Naive thymus-derived CD8-positive, alpha-beta T cell (primary cell): ENCODE data around the gene CGB5. TPM values are rescaled to one million over a fixed set of nuclear protein-coding genes. Genes with fewer than 3 reads are reported as not detected.
A peak's percentile ranks its signal among the peaks of the same experiment; 100 is the strongest.
"Not testable (repeated sequence)": the region's sequence is repeated elsewhere in the genome, so short reads cannot be mapped to it uniquely, and the experiment has no call there.

Experiments
- ATAC-seq, 2 donors: fragments of 150-1000 bp; cut with Tn5 transposase in 1 of 2; sonication (Bioruptor Pico), chemical (Tn5 transposase) in 1 of 2; 1 replicate in 1 of 2; 2 replicates in 1 of 2; pipeline ENCODE4 v1.10.0; 2021; ENCODE audit warnings: mild to moderate bottlenecking in 2 of 2, moderate library complexity in 2 of 2
- POLR2A ChIA-PET: fragments of 350-600 bp; sonication (Branson Sonifier 250); formaldehyde crosslinking; loops from one replicate; lab custom pipeline; 2021; ENCODE audit warnings: antibody characterized with exemption; lab: Charles Lee
- DNase-seq, 10 donors: peaks; one replicate each; pipeline versions ENCODE4 v3.0.0 to v3.0.0-alpha.2; 2020 to 2022
- H3K27ac Mint-ChIP-seq, 10 donors: one replicate each; pipeline ENCODE4 v1.8.0; 2020 to 2022; ENCODE audit warnings: mild to moderate bottlenecking in 10 of 10, mixed read lengths in 10 of 10, moderate library complexity in 4 of 10, inconsistent platforms in 1 of 10
- H3K27me3 Mint-ChIP-seq, 5 donors: one replicate each; pipeline ENCODE4 v1.8.0; 2021 to 2022; ENCODE audit warnings: mixed read lengths in 5 of 5
- H3K36me3 Mint-ChIP-seq, 3 donors: one replicate each; pipeline ENCODE4 v1.8.0; 2020 to 2022; ENCODE audit warnings: mixed read lengths in 3 of 3, mild to moderate bottlenecking in 2 of 3, inconsistent platforms in 1 of 3
- H3K4me1 Mint-ChIP-seq, 4 donors: one replicate each; pipeline ENCODE4 v1.8.0; 2021 to 2022; ENCODE audit warnings: mixed read lengths in 4 of 4
- H3K4me3 Mint-ChIP-seq, 10 donors: one replicate each; pipeline ENCODE4 v1.8.0; 2020 to 2022; ENCODE audit warnings: mild to moderate bottlenecking in 10 of 10, mixed read lengths in 10 of 10, moderate library complexity in 6 of 10, inconsistent platforms in 1 of 10
- H3K9me3 Mint-ChIP-seq, 9 donors: one replicate each; pipeline ENCODE4 v1.8.0; 2020 to 2022; ENCODE audit warnings: mixed read lengths in 9 of 9, mild to moderate bottlenecking in 3 of 9, inconsistent platforms in 1 of 9, moderate library complexity in 1 of 9
- polyA plus RNA-seq, 3 donors: library from polyadenylated mRNA; unstranded; fragments of 300-500 nt; fragmentation: Illumina TruSeq; gene quantifications; one replicate each; pipeline ENCODE4 v1.2.3, GENCODE V29; 2021
- total RNA-seq, 8 experiments: library from RNA in 2 of 8; stranded (reverse) in 2 of 8; gene quantifications; one replicate each; pipeline ENCODE4 v1.2.3 and lab custom pipeline; 2021 to 2026

Gene CGB5
- total and polyA plus RNA-seq, 5 experiments from 2014 or later: not detected

GRCh38 chr19:49064768-49065611 lies 21.3 kb downstream of the CGB5 start, which contains the start of gene NTF4:
Gene NTF4, minus strand, starts transcription at chr19:49064818. Its CDS starts 2,821 bp downstream, at chr19:49061997.
- DNase-seq (no peak), ATAC-seq (peak; percentile 18 to 54)
- POLR2A ChIA-PET: interaction anchor here (0.6 kb wide), 1 partner anchor 45 kb away, joined by 3 read pairs; no protein-coding TSS in a partner anchor
- H3K36me3 Mint-ChIP-seq: peaks cover 0 to 9% (median 0%) of the 10 kb centered on the region in 3 donors
- peak within 1 kb of the TSS in 5 of 10 donors; percentile 20 to 42 (median 26) for H3K4me3 Mint-ChIP-seq
- H3K27me3 Mint-ChIP-seq: peaks cover 27 to 67% (median 51%) of the 10 kb centered on the region in 5 donors
- peak within 1 kb of the TSS in 2 of 10 donors; percentile 37 to 79 for H3K27ac Mint-ChIP-seq
- H3K9me3 Mint-ChIP-seq: peaks cover 0 to 9% (median 0%) of the 10 kb centered on the region in 9 donors
- peaks cover 0 to 5% (median 0%) of the 10 kb centered on the region in 4 donors for H3K4me1 Mint-ChIP-seq

GRCh38 chr19:49065905-49066512 lies 22.4 kb downstream of the CGB5 start:
- DNase-seq: no peak
- Mint-ChIP-seq H3K4me1 (peaks cover 0 to 5% (median 1%) of the 10 kb centered on the region in 4 donors), H3K9me3 (peaks cover 0 to 15% (median 0%) of the 10 kb centered on the region in 9 donors), H3K36me3 (peaks cover 0 to 15% (median 0%) of the 10 kb centered on the region in 3 donors), H3K27me3 (peaks cover 27 to 71% (median 53%) of the 10 kb centered on the region in 5 donors), H3K27ac (no peak overlapping the region), H3K4me3 (peak overlapping the region in 2 of 10 donors; percentile 36 to 57)
- no peak for ATAC-seq
- POLR2A ChIA-PET: no interaction called here

GRCh38 chr19:49067554-49067953 lies 23.9 kb downstream of the CGB5 start:
- H3K4me1 Mint-ChIP-seq: peaks cover 0 to 7% (median 3%) of the 10 kb centered on the region in 4 donors
- H3K4me3 Mint-ChIP-seq: no peak overlapping the region
- DNase-seq: no peak
- no peak overlapping the region for H3K27ac Mint-ChIP-seq
- H3K9me3 Mint-ChIP-seq: peaks cover 0 to 15% (median 0%) of the 10 kb centered on the region in 9 donors
- peaks cover 28 to 75% (median 56%) of the 10 kb centered on the region in 5 donors for H3K27me3 Mint-ChIP-seq
- H3K36me3 Mint-ChIP-seq: peaks cover 0 to 15% (median 0%) of the 10 kb centered on the region in 3 donors
- ATAC-seq: no peak
- POLR2A ChIA-PET: no interaction called here

GRCh38 chr19:49069026-49069425 lies 25.4 kb downstream of the CGB5 start:
- H3K9me3 Mint-ChIP-seq: peaks cover 0 to 15% (median 0%) of the 10 kb centered on the region in 9 donors
- H3K27me3 Mint-ChIP-seq: peaks cover 39 to 78% (median 66%) of the 10 kb centered on the region in 5 donors
- POLR2A ChIA-PET: interaction anchor here (0.6 kb wide), 1 partner anchor 155 kb away, joined by 4 read pairs; no protein-coding TSS in a partner anchor
- ATAC-seq (no peak), DNase-seq (no peak)
- peaks cover 0 to 26% (median 9%) of the 10 kb centered on the region in 3 donors for H3K36me3 Mint-ChIP-seq
- peaks cover 8 to 15% (median 13%) of the 10 kb centered on the region in 4 donors for H3K4me1 Mint-ChIP-seq
- no peak overlapping the region for H3K27ac Mint-ChIP-seq
- H3K4me3 Mint-ChIP-seq: no peak overlapping the region

- ATAC-seq: no peak
- peaks cover 41 to 80% (median 70%) of the 10 kb centered on the region in 5 donors for H3K27me3 Mint-ChIP-seq
- H3K9me3 Mint-ChIP-seq: peaks cover 0 to 15% (median 0%) of the 10 kb centered on the region in 9 donors
- peaks cover 0 to 26% (median 9%) of the 10 kb centered on the region in 3 donors for H3K36me3 Mint-ChIP-seq
- no peak for DNase-seq
- peaks cover 10 to 18% (median 13%) of the 10 kb centered on the region in 4 donors for H3K4me1 Mint-ChIP-seq
- H3K27ac Mint-ChIP-seq: no peak overlapping the region
- POLR2A ChIA-PET: interaction anchor here (0.6 kb wide), 1 partner anchor 179 kb away, joined by 3 read pairs; no protein-coding TSS in a partner anchor
- H3K4me3 Mint-ChIP-seq: peak overlapping the region in 4 of 10 donors; percentile 3 to 60 (median 46)
These were observed 26.8 kb downstream of the CGB5 start for GRCh38 chr19:49070416-49070815.

- H3K27ac Mint-ChIP-seq: peak overlapping the region in 1 of 10 donors; percentile 59
- peak overlapping the region in 5 of 10 donors; percentile 15 to 61 (median 43) for H3K4me3 Mint-ChIP-seq
- POLR2A ChIA-PET: no interaction called here
- H3K4me1 Mint-ChIP-seq: peaks cover 11 to 20% (median 12%) of the 10 kb centered on the region in 4 donors
- peak; percentile 44 to 54 for ATAC-seq
- peak in 1 of 10 donors; percentile 17 for DNase-seq
- peaks cover 0 to 15% (median 0%) of the 10 kb centered on the region in 9 donors for H3K9me3 Mint-ChIP-seq
- H3K36me3 Mint-ChIP-seq: peaks cover 0 to 26% (median 9%) of the 10 kb centered on the region in 3 donors
- peaks cover 35 to 78% (median 66%) of the 10 kb centered on the region in 5 donors for H3K27me3 Mint-ChIP-seq
These were observed 28.4 kb downstream of the CGB5 start for GRCh38 chr19:49071860-49072547.

- Mint-ChIP-seq H3K9me3 (peaks cover 0 to 15% (median 0%) of the 10 kb centered on the region in 9 donors), H3K4me1 (peaks cover 11 to 20% (median 12%) of the 10 kb centered on the region in 4 donors), H3K27ac (peak overlapping the region in 1 of 10 donors; percentile 29), H3K36me3 (peaks cover 0 to 26% (median 9%) of the 10 kb centered on the region in 3 donors), H3K4me3 (peak overlapping the region in 7 of 10 donors; percentile 58 to 85 (median 77)), H3K27me3 (peaks cover 28 to 73% (median 60%) of the 10 kb centered on the region in 5 donors)
- DNase-seq (no peak), ATAC-seq (peak in 1 of 2 donors; percentile 38)
- POLR2A ChIA-PET: interaction anchor here (0.6 kb wide), 2 partner anchors 114 to 550 kb away, joined by 3 to 6 read pairs; no protein-coding TSS in a partner anchor
These were observed 30.1 kb downstream of the CGB5 start for GRCh38 chr19:49073514-49074378.

- not testable (repeated sequence) for H3K9me3 Mint-ChIP-seq, H3K4me3 Mint-ChIP-seq, ATAC-seq, H3K27ac Mint-ChIP-seq, DNase-seq
- H3K4me1 Mint-ChIP-seq: peaks cover 11 to 20% (median 12%) of the 10 kb centered on the region in 4 donors
- peaks cover 20 to 63% (median 50%) of the 10 kb centered on the region in 5 donors for H3K27me3 Mint-ChIP-seq
- peaks cover 0 to 17% (median 9%) of the 10 kb centered on the region in 3 donors for H3K36me3 Mint-ChIP-seq
- POLR2A ChIA-PET: interaction anchor here (0.9 kb wide), 1 partner anchor 84 kb away, joined by 3 read pairs; no protein-coding TSS in a partner anchor
These were observed 31.2 kb downstream of the CGB5 start for GRCh38 chr19:49074869-49075268.

- H3K9me3 Mint-ChIP-seq: peaks cover 0 to 2% (median 0%) of the 10 kb centered on the region in 9 donors
- H3K27me3 Mint-ChIP-seq: peaks cover 3 to 32% (median 25%) of the 10 kb centered on the region in 5 donors
- peaks cover 0 to 3% (median 0%) of the 10 kb centered on the region in 3 donors for H3K36me3 Mint-ChIP-seq
- POLR2A ChIA-PET: no interaction called here
- no peak for DNase-seq
- no peak overlapping the region for H3K4me3 Mint-ChIP-seq
- H3K4me1 Mint-ChIP-seq: peaks cover 5 to 12% (median 10%) of the 10 kb centered on the region in 4 donors
- ATAC-seq: no peak
- no peak overlapping the region for H3K27ac Mint-ChIP-seq
These were observed 36.7 kb downstream of the CGB5 start for GRCh38 chr19:49080392-49080791.

- peak overlapping the region in 2 of 10 donors; percentile 5 to 60 for H3K27ac Mint-ChIP-seq
- peaks cover 0 to 2% (median 0%) of the 10 kb centered on the region in 9 donors for H3K9me3 Mint-ChIP-seq
- H3K4me3 Mint-ChIP-seq: no peak overlapping the region
- peaks cover 3 to 24% (median 16%) of the 10 kb centered on the region in 5 donors for H3K27me3 Mint-ChIP-seq
- ATAC-seq (no peak), DNase-seq (no peak)
- POLR2A ChIA-PET: no interaction called here
- peaks cover 10 to 17% (median 14%) of the 10 kb centered on the region in 4 donors for H3K4me1 Mint-ChIP-seq
- H3K36me3 Mint-ChIP-seq: peaks cover 0 to 7% (median 0%) of the 10 kb centered on the region in 3 donors
These were observed 37.6 kb downstream of the CGB5 start for GRCh38 chr19:49081273-49081672.
